ENCODE results near the gene RHOB. TPM values are rescaled to one million over a fixed set of nuclear protein-coding genes. Genes with fewer than 3 reads are reported as not detected.
"Not testable (repeated sequence)": the region's sequence is repeated elsewhere in the genome, so short reads cannot be mapped to it uniquely, and the experiment has no call there.

The RHOB gene
- total and polyA plus RNA-seq, 2 of the 13 experiments (the other 11 are each of a cell fraction or from before 2014, with no cell fraction given): 192 to 268 TPM

GRCh38 chr2:20417230-20417821 is 29.5 kb upstream of the RHOB start (continued):
- TF ChIP-seq GABPA (IDR thresholded peaks at IDR 0.05; ENCODE audit: low read depth, low read length): not testable (repeated sequence)
- TF ChIP-seq GABPA (CRISPR knock-in tag; IDR thresholded peaks at IDR 0.05; ENCODE audit: low read depth) (peak; percentile 44; the same call in 1 of the 2 replicates), AHDC1 (CRISPR knock-in tag; IDR thresholded peaks at IDR 0.05; ENCODE audit: borderline replicate concordance) (peak; percentile 92; the same call in 1 of the 2 replicates), HDAC2 (CRISPR knock-in tag; IDR thresholded peaks at IDR 0.05) (peak; percentile 79; the same call in 1 of the 2 replicates), GATAD2A (CRISPR knock-in tag; IDR thresholded peaks at IDR 0.05) (peak; percentile 87), FOXP4 (CRISPR knock-in tag; IDR thresholded peaks at IDR 0.05) (peak; percentile 48; the same call in 1 of the 2 replicates), MIXL1 (CRISPR knock-in tag; IDR thresholded peaks at IDR 0.05) (peak; percentile 77; the same call in 1 of the 2 replicates), ZNF136 (CRISPR knock-in tag; IDR thresholded peaks at IDR 0.05; ENCODE audit: low read depth) (peak; percentile 25; the same call in 1 of the 2 replicates)
